ENCODE data around the gene MORN5. TPM values are rescaled to one million over a fixed set of nuclear protein-coding genes. Genes with fewer than 3 reads are reported as not detected.

Gene MORN5
- total and polyA plus RNA-seq, 10 of the 15 experiments (the other 5 are each of a cell fraction or from before 2014, with no cell fraction given): not detected

- TF ChIP-seq ZBTB11 (CRISPR knock-in tag; IDR thresholded peaks at IDR 0.05): no peak
- no peak for TF ChIP-seq NFYB (IDR thresholded peaks at IDR 0.05; ENCODE audit: insufficient read depth, low read depth, low read length)
- no peak for TF ChIP-seq IKZF1 (conservative IDR thresholded peaks at IDR 0.05)
- no peak for TF ChIP-seq SMC3 (IDR thresholded peaks at IDR 0.05; ENCODE audit: borderline replicate concordance, low read length)
- TF ChIP-seq PRDM15 (CRISPR knock-in tag; IDR thresholded peaks at IDR 0.05): no peak
- no peak for TF ChIP-seq EZH2 (IDR thresholded peaks at IDR 0.05; ENCODE audit: borderline replicate concordance, control insufficient read depth, low read depth, low read length)
- no peak for TF ChIP-seq FOXM1 (IDR thresholded peaks at IDR 0.05; ENCODE audit: low read depth, low read length)
- no peak for TF ChIP-seq BCLAF1 (IDR thresholded peaks at IDR 0.05)
- no peak for TF ChIP-seq CBX5 (IDR thresholded peaks at IDR 0.05; ENCODE audit: low read depth)
- no peak for TF ChIP-seq BCL3 (IDR thresholded peaks at IDR 0.05; ENCODE audit: borderline replicate concordance, insufficient read depth, low read depth, low read length, poor library complexity, severe bottlenecking)
These were observed 77.0 kb downstream of the MORN5 start (continued) for GRCh38 chr9:122236681-122237080.

All from GM12878 (cell line).